Left colon (tissue), 2 donors: ENCODE results near the gene OBP2B. TPM values are rescaled to one million over a fixed set of nuclear protein-coding genes. Genes with fewer than 3 reads are reported as not detected.
"Not testable (repeated sequence)": the region's sequence is repeated elsewhere in the genome, so short reads cannot be mapped to it uniquely, and the experiment has no call there.

Experiments used
- ATAC-seq: fragments of 200-7000 bp; cut with Tn5 transposase; one replicate; pipeline ENCODE4 v1.9.1; 2020; ENCODE audit warnings: mild to moderate bottlenecking, moderate library complexity
- DNase-seq, 2 donors: peaks; one replicate each; pipeline ENCODE4 v3.0.0-alpha.2; 2020
- intact Hi-C, 2 donors: fragments of 100-400 bp; cut with DNase I in 1 of 2; cut with micrococcal nuclease in 1 of 2; formaldehyde crosslinking; loops; one replicate each; pipeline versions ENCODE4 v1.11.2 to v1.14.0; 2022; cut with DNase I, micrococcal nuclease
- total RNA-seq, 2 donors: library from RNA; stranded (reverse); fragmentation: NEBNext Ultra II Directional; extraction: Animal tissue kit (Norgen Biotek cat#: 25700); gene quantifications; one replicate each; pipeline ENCODE4 v1.2.1, GENCODE V29; 2021
- donor health status: DM: no; HTN: no; CAD: no.
- donor health status: DM: yes; HTN: yes; CAD: no.

Gene OBP2B
- total RNA-seq, 2 donors from 2014 or later: not detected

DNA sequence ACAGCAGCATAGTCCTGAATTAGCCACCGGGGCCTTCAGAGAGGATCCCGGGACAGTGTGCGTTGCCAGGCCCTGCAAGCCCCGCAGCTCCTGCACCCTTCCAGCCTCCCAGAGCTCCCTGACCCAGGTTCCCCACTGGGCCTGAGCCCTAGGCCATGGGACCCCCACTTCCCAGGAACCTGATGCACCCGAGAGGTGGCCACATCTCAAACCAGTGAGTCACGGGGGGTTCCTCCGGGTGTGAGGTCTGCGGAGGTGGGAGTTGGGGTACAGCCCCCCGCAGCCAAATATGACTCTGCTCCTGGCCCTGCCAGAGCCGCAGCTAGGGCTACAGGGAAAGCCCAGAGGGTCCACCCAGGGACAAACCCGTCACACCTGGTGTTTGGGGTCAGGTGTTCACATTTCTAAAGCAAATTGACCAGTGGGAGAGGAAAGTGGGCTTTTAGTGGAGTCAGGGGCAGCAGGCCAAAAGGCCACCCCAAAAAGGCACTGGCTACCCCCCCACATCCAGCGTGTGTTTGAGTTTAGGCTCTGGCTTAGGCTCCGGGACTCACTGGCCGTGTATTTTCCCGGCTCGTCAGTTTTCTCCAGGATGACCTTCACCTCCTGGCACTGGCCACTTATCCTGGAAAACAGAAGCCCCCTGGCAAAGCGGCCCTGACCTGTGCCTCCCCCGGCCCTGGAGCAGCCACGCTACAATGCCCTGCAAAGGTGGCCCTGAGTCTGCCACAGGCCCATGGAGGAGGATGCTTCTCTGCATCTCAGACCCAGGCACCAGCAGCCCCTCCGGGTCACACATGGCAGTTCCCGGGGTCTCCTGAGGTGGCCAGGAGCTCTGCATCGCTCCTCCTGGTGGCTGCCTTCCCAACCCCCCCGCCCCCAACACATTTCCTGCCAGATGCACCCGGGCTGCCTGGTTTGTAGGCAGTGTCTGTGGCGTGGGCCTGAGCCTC lies 17.4 kb upstream of the OBP2B start:
- DNase-seq: no peak
- no peak for ATAC-seq
- intact Hi-C loops: no loop called here

GRCh38 chr9:133225171-133226011 lies 16.3 kb upstream of the OBP2B start:
- ATAC-seq (no peak), DNase-seq (no peak)
- intact Hi-C loops: no loop called here

DNA sequence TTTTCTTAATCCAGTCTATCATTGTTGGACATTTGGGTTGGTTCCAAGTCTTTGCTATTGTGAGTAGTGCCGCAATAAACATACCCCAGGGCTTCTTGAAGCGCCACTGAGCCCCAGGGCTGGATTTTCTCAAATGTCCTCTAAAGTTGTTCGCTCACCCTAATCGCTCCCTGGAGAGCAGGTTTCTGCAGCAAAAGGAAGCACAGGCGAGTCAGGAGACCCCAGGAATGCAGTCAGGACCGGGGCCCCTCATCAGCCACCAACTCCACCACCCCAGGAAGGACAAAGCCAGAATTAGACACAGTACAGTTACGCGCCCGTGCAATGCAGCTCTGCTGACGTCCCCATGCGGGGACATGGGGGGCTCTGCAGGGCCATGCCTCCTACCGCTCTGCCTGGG lies 15.7 kb upstream of the OBP2B start:
- intact Hi-C loops: no loop called here
- no peak for DNase-seq
- no peak for ATAC-seq

GRCh38 chr9:133223159-133223756 lies 14.2 kb upstream of the OBP2B start:
- ATAC-seq: peak; percentile 93
- DNase-seq: peak in 1 of 2 donors; percentile 54
- intact Hi-C loops: not testable (repeated sequence)

DNA sequence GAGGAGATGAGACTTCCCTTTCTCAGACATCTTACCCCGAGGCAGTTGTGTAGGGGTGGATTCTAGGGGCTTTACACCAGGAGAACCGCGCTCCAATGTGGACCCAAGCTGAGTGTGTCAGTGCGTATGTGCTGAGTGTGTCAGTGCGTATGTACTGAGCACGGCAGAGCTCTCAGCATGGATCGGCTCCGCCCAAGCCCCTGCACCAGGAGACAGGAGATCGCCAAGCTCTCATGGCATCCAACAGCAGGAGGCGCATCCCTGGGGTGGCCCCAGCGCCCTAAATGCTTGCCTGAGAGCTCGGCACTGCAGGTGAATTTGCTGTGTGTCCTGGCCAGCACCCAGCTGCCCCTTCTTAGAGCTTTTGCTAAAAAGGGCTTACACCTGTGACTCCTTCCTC lies 12.9 kb upstream of the OBP2B start:
- ATAC-seq, DNase-seq, intact Hi-C loops: not testable (repeated sequence)

DNA sequence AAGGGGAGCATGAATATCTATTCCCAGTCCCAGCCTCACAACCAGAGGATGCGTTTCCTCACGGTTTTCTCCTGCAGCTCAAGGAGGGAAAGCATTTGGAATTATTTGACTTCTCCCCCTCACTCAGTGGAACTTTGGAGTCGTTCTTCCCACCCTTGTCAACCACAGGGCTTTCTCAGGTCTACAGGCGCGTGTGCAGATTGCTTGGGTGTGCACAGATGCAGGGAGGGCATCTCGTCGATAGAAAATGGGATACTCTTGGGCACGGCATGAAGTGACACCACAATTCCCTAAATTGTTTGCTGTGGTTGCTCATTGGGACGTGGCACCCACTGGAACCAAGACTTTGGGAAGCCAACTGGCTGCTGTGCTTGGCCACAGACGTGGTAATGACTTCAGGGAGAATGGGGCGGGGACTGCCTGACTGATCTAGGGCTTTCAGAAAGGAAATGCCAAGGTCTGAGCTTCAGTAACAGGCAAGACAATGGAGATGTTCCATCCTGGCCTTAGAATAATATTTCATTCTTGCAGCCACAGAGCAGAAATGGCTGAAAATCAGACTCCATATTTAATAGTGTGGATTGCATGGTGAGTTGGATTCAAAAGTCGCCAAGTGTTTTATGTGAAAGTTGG lies 12.2 kb upstream of the OBP2B start:
- intact Hi-C loops: no loop called here
- DNase-seq (no peak), ATAC-seq (no peak)

DNA sequence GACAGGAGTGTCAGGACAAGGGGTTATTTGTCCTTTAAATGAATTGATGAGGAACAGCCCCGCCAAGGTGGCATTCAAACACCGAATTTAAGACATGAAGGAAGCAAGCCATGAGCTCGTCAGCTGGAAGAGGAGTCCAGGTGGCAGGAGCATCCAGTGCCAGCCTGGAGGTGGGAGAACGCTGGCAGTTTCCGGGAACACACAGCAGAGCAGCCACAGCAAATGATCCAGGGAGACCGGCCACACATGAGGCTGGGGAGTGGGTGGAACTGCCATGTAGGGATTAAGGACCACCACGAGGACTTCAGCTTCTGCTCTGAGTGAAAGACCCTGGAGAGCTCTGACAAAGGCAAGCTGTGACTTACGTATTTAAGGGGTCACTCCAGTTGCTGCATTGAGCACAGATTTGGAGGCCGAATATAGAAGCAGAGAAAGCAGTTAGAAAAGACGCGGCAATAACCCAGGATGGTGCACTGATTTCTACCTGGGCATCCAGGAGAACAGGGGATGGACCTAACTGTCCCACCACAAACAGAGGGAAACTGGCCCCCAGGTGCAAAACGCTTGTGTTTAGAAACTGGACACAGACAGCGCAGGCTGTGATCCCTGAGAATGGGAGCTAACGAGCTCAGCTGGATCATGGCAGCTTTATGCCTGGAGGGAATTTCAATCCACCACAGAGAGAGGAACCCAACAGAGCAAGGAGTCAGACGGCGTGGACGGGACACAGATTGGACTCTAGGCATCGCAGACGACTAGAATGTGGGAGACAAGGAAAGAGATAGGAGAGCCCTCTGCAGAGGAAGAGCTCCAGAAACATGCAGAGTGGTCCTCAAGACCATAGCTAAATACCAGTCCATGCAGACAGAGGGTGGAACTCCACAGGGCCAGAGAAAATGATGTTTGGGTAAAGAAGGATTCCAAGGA lies 9.3 kb upstream of the OBP2B start:
- DNase-seq, ATAC-seq, intact Hi-C loops: not testable (repeated sequence)

- DNase-seq, intact Hi-C loops: not testable (repeated sequence)
These were observed 8.4 kb upstream of the OBP2B start for GRCh38 chr9:133217333-133217988.

DNA sequence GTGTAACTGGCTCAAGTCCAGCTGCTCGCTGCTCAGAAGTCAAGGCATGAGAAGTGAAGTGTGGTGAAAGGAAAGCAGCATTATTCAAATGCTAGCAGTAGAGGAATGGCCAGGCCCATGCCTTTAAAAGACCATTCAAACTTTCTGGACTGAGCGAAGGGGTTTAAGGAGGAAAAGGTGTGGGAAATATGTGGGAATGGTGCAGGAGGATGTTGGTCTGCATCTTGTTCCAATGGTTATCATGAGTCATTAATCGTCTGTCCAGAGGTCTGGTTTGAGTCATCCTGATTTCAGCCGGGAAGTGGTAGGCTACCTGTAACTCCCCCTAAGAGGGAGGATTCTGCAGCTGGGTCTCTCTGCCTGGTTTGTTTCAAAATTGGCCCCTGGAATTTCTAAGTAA lies 5.2 kb upstream of the OBP2B start:
- DNase-seq, ATAC-seq: not testable (repeated sequence)
- intact Hi-C loops: loop anchor here in 1 of 2 donors (5.0 kb wide), 1 partner anchor 58 kb away; no protein-coding TSS in a partner anchor

More at GRCh38 chr9:133217333-133217988, 8.4 kb upstream of the OBP2B start:
- ATAC-seq: peak; percentile 70

DNA sequence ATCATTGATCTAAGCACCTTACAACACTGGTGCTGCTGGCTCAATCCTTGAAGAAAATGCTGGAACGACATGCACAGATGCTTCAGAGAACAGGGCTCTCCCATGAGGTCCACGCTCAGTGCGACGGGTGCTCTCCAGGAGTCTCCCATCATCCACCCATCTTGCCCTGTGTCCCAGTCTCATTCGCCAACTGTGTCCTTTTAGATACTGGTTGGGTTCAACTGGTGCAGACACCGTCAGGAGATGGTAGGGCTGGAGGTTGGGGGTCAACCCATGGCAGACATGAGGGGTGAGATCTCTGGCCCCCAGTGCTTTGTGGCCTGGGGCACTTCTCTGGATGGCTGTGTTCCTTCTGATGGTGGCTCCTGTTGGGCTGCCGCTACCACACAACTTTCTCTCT lies 1.6 kb upstream of the OBP2B start:
- DNase-seq (no peak), ATAC-seq (no peak)
- intact Hi-C loops: loop anchor here in 1 of 2 donors (5.0 kb wide), 1 partner anchor 62 kb away; no protein-coding TSS in a partner anchor

GRCh38 chr9:133210202-133210532 lies 1.1 kb upstream of the OBP2B start:
- ATAC-seq (no peak), DNase-seq (no peak)
- intact Hi-C loops: loop anchor here in 1 of 2 donors (5.0 kb wide), 1 partner anchor 62 kb away; no protein-coding TSS in a partner anchor

DNA sequence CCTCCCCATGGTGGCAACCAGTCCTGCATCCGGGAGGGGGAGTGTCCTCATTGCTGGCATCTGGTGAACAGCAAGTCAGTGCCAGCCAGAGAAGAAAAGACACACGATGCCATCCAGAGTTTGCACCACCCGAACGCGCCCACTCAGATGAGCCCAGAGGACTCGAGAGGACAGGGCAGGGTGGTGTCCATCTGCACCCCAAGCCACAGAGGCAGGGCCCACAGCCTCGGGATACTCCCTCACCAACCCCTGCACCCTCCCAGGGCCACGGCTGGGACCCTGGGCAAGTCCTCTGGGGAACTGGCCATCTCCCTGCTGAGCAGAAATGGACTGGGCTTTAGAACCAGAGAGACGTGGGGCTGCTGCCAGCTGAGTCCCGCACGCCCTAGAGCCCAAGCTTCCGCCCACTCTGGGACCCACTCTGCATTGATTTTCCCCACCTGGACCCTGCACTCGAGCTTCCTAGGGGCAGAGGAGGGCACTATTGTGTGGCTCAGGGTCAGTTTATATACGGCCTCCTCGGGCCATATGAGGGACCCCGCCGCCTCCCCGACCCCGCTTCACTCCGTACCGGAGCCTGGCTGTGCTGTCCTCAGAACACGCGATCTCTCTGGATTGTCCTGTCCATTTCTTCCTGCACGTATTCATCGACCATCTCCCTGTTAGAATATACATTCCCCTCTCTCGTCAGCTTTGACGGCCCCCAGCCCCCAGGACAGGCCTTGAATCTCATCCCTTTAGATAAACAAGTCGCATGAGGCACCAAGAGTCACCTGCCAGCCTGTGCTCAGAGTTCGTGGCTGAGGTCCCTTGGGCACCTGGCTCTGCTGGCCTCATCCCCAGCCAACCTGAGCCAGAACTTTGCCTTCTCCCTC lies 514 bp upstream of the OBP2B start:
- ATAC-seq, DNase-seq: not testable (repeated sequence)
- intact Hi-C loops: loop anchor here in 1 of 2 donors (5.0 kb wide), 1 partner anchor 63 kb away; no protein-coding TSS in a partner anchor

DNA sequence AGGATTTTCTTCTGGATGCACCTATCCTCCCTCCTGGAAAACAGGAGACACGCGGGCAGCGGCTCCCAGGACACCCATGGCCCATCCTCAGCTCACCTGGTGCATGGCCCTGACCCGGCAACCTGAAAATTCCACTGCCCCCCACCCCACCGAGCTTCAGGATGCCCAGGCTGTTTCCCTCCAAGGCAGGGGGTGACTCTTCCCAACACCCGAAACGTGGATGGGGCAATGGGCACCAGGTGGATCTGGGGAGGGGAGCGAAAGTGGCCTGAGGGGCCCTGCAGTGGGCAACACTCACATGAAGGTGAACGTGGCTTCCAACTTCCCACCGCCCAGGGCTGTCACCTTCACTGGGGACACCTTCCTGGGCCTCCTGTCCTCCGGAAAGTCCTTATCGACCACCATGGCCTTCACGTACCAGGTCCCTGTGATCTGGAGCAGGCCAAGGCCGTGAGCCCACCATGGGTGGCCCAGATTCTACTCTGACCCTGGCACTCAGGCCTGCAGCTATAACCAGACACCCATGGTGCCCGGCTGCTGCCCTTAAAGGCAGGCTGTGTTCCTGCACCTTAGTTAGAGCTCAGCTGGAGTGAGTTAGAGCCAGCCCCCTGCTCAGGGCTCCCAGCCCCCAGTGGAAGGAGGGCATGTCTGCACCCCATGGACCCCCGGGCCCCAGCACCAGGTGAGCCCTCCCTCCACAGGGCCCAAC lies 725 bp downstream of the OBP2B start:
- not testable (repeated sequence) for DNase-seq

GRCh38 chr9:133207540-133208170 lies 1.4 kb downstream of the OBP2B start:
- intact Hi-C loops: no loop called here
- DNase-seq (no peak), ATAC-seq (no peak)

More for the DNA sequence above, 725 bp downstream of the OBP2B start:
- ATAC-seq, intact Hi-C loops: not testable (repeated sequence)

DNA sequence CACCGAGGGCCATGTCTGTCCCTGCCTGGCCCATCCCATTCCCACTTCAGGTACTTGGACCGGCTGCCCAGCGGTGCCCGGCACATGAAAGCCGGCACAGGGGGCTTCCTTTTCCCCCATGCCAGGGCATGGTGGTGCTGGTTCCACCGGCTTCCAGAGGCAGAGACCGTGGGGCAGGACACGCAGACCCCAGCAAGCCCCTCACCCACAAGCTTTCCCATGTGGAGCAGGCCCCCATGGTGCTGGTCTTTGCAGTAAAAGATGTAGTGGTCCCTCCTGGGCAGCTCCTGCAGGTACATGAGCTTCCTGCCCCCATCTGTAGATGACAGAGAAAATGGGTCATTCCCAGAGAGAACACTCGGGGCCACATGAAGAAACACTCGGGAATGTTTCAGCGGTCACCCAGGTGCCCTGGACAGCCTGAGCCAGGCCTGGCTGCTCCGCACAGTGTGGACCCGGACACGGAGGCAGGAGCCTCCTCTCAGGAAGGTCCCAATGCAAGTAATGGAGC lies 2.0 kb downstream of the OBP2B start:
- DNase-seq (no peak), ATAC-seq (no peak)
- intact Hi-C loops: no loop called here
